ENCODE results near the gene WNT7A. TPM values are rescaled to one million over a fixed set of nuclear protein-coding genes. Genes with fewer than 3 reads are reported as not detected.

WNT7A gene
- total and polyA plus RNA-seq, 2 donors (not counting 1 experiment from before 2014, with no cell fraction given): not detected

DNA sequence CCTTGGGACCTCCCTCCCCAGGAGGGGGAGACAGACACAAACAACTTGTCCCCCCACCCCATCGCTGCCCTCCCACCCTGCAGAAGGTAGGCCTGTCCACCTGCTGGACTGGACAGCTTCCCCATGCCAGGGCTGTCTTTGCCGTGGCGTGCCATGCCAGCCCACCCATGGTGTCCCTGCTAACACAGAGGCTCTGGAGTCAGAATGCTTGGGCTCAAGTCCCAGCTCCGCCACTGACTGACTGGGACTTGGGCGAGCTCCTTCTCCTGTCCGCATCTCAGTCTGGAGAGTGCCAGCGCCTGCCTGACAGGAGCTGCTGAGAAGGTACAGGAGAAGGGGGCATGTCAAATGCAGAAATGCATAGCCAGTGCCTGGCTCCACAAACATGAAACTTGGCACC lies 23.9 kb downstream of the WNT7A start:
- Histone ChIP-seq H3K9me3 (ENCODE audit: control extremely low read depth in 1 of 3, control insufficient read depth in 2 of 3, insufficient read depth in 1 of 3, low read length in 2 of 3) (peaks cover 0 to 4% (median 0%) of the 10 kb centered on the region in 3 donors), H3K27ac (ENCODE audit: low read length in 2 of 2) (no peak overlapping the region), H2AFZ (ENCODE audit: insufficient read depth, low read depth, low read length, poor library complexity, severe bottlenecking) (no peak overlapping the region), H3K9ac (ENCODE audit: low read length) (no peak overlapping the region), H3K4me2 (replicated peaks; ENCODE audit: low read depth, low read length, poor library complexity, severe bottlenecking) (no peak overlapping the region), H3K4me3 (ENCODE audit: control extremely low read depth in 1 of 5, extremely low read depth in 1 of 5, insufficient read depth in 1 of 5, low read depth in 2 of 5, low read length in 4 of 5) (no peak overlapping the region), H4K20me1 (ENCODE audit: control insufficient read depth, insufficient read depth, low read length, poor library complexity, severe bottlenecking) (no peaks in the 10 kb centered on the region), H3K36me3 (replicated peaks in 1 of 2; ENCODE audit: control extremely low read depth in 1 of 2, control insufficient read depth in 1 of 2, extremely low read depth in 1 of 2, insufficient read depth in 2 of 2, low read length in 1 of 2) (no peaks in the 10 kb centered on the region), H3K27me3 (replicated peaks in 1 of 4; ENCODE audit: control extremely low read depth in 1 of 4, control insufficient read depth in 3 of 4, insufficient read depth in 4 of 4, low read length in 3 of 4) (peaks cover 0 to 28% (median 0%) of the 10 kb centered on the region in 4 experiments), H3K79me2 (ENCODE audit: control insufficient read depth, insufficient read depth, low read length) (no peaks in the 10 kb centered on the region), H3K4me1 (ENCODE audit: control insufficient read depth in 2 of 2, insufficient read depth in 2 of 2, low read length in 2 of 2) (no peaks in the 10 kb centered on the region)
- DNase-seq (no peak), ATAC-seq (ENCODE audit: low read depth) (no peak)
- Mint-ChIP-seq H3K4me3 (no peak overlapping the region), H3K27ac (no peak overlapping the region), H3K9me3 (ENCODE audit: insufficient read depth) (no peaks in the 10 kb centered on the region), H3K4me1 (no peaks in the 10 kb centered on the region), H3K27me3 (peaks cover 39% of the 10 kb centered on the region)
- intact Hi-C loops (cut with micrococcal nuclease): no loop called here
- ChIA-PET POLR2A (no interaction called here), CTCF (no interaction called here)
- 94% methylated on average over 6 of the region's 7 CpGs for WGBS (ENCODE audit: insufficient coverage)
- TF ChIP-seq EZH2 (IDR thresholded peaks at IDR 0.05; ENCODE audit: borderline replicate concordance, insufficient read depth, low read depth, low read length, poor library complexity, severe bottlenecking): no peak
- TF ChIP-seq, protein P1, sequence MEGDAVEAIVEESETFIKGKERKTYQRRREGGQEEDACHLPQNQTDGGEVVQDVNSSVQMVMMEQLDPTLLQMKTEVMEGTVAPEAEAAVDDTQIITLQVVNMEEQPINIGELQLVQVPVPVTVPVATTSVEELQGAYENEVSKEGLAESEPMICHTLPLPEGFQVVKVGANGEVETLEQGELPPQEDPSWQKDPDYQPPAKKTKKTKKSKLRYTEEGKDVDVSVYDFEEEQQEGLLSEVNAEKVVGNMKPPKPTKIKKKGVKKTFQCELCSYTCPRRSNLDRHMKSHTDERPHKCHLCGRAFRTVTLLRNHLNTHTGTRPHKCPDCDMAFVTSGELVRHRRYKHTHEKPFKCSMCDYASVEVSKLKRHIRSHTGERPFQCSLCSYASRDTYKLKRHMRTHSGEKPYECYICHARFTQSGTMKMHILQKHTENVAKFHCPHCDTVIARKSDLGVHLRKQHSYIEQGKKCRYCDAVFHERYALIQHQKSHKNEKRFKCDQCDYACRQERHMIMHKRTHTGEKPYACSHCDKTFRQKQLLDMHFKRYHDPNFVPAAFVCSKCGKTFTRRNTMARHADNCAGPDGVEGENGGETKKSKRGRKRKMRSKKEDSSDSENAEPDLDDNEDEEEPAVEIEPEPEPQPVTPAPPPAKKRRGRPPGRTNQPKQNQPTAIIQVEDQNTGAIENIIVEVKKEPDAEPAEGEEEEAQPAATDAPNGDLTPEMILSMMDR (IDR thresholded peaks at IDR 0.05): no peak

DNA sequence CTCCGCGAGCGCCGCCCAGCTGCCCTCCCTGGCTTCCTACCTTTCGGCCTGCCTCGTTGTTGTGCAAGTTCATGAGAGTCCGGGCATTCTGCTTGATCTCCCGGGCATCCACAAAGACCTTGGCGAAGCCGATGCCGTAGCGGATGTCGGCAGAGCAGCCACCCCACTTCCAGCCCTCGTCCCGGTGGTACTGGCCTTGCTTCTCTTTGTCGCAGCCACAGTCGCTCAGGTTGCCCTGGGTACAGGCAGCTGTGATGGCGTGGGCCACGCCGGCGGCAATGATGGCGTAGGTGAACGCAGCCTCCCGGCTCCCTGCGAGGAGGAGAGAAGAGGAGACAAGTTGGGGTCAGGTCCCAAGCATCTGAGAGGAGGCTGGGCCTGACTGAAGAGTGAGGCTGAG lies 25.4 kb downstream of the WNT7A start:
- 95% methylated on average over 25 of the region's 25 CpGs for WGBS (ENCODE audit: insufficient coverage)
- peaks cover 0 to 19% (median 0%) of the 10 kb centered on the region in 4 experiments for H3K27me3 ChIP-seq (replicated peaks in 1 of 4; ENCODE audit: control extremely low read depth in 1 of 4, control insufficient read depth in 3 of 4, insufficient read depth in 4 of 4, low read length in 3 of 4)
- H3K4me3 Mint-ChIP-seq: no peak overlapping the region
- ChIA-PET CTCF (interaction anchor here (1.0 kb wide), 1 partner anchor 32 kb away, joined by 3 read pairs; no protein-coding TSS in a partner anchor), POLR2A (no interaction called here)
- no peak overlapping the region for H3K27ac ChIP-seq (ENCODE audit: low read length in 2 of 2)
- ATAC-seq (ENCODE audit: low read depth): no peak
- H3K9me3 ChIP-seq (ENCODE audit: control extremely low read depth in 1 of 3, control insufficient read depth in 2 of 3, insufficient read depth in 1 of 3, low read length in 2 of 3): peaks cover 0 to 3% (median 0%) of the 10 kb centered on the region in 3 donors
- H3K79me2 ChIP-seq (ENCODE audit: control insufficient read depth, insufficient read depth, low read length): no peaks in the 10 kb centered on the region
- no peaks in the 10 kb centered on the region for H3K4me1 ChIP-seq (ENCODE audit: control insufficient read depth in 2 of 2, insufficient read depth in 2 of 2, low read length in 2 of 2)
- no peaks in the 10 kb centered on the region for H3K9me3 Mint-ChIP-seq (ENCODE audit: insufficient read depth)
- no peak overlapping the region for H3K9ac ChIP-seq (ENCODE audit: low read length)
- no peak overlapping the region for H3K4me3 ChIP-seq (ENCODE audit: control extremely low read depth in 1 of 5, extremely low read depth in 1 of 5, insufficient read depth in 1 of 5, low read depth in 2 of 5, low read length in 4 of 5)
- no peak overlapping the region for H3K27ac Mint-ChIP-seq
- intact Hi-C loops (cut with micrococcal nuclease): no loop called here
- H2AFZ ChIP-seq (ENCODE audit: insufficient read depth, low read depth, low read length, poor library complexity, severe bottlenecking): no peak overlapping the region
- peaks cover 37% of the 10 kb centered on the region for H3K27me3 Mint-ChIP-seq
- H3K4me1 Mint-ChIP-seq: no peaks in the 10 kb centered on the region
- no peak for DNase-seq
- H3K36me3 ChIP-seq (replicated peaks in 1 of 2; ENCODE audit: control extremely low read depth in 1 of 2, control insufficient read depth in 1 of 2, extremely low read depth in 1 of 2, insufficient read depth in 2 of 2, low read length in 1 of 2): no peaks in the 10 kb centered on the region
- H3K4me2 ChIP-seq (replicated peaks; ENCODE audit: low read depth, low read length, poor library complexity, severe bottlenecking): no peak overlapping the region
- no peak for TF ChIP-seq EZH2 (IDR thresholded peaks at IDR 0.05; ENCODE audit: borderline replicate concordance, insufficient read depth, low read depth, low read length, poor library complexity, severe bottlenecking)
- TF ChIP-seq, protein P1 (IDR thresholded peaks at IDR 0.05): no peak
- H4K20me1 ChIP-seq (ENCODE audit: control insufficient read depth, insufficient read depth, low read length, poor library complexity, severe bottlenecking): no peaks in the 10 kb centered on the region

All from B cell (primary cell).